ENCODE results near the gene POLR2B.

DNA sequence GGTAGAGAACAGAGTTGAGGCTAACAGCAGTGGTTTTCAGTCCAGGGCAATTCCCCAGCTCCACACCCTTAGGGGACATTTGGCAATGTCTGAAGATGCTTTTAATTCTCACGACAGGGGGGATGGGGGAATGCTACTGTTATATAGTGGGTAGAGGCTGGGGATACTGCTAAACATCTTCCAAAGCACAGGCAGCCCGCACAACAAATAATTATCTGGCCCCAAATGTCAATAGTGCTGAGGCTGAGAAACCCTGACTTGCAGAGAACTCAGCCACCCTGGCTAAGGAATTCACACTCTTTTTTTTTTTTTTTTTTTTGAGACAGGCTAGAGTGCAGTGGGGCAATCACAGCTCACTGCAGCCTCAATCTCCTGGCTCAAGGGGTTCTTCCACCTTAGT, 60.6 kb downstream of the POLR2B start:
- TF ChIP-seq CTCF (IDR thresholded peaks at IDR 0.05) (no peak), POLR2A (IDR thresholded peaks at IDR 0.05) (no peak), POLR2AphosphoS5 (IDR thresholded peaks at IDR 0.05) (no peak)
